HepG2 (cell line): ENCODE measurements around the gene CPE. TPM values are rescaled to one million over a fixed set of nuclear protein-coding genes. Genes with fewer than 3 reads are reported as not detected.

Source experiments
- ATAC-seq: fragments of 200-7000 bp; cut with Tn5 transposase; 3 replicates; pipeline ENCODE4 v1.9.1; 2020; ENCODE audit warnings: mild to moderate bottlenecking, moderate library complexity
- BruUV-seq: library from RNA; stranded (reverse); fragments of 400-500 nt; replicated peaks from 2 replicates; lab custom pipeline; 2021; lab: Mats Ljungman, UMichigan
- CTCF ChIA-PET: fragments of 300-600 bp; formaldehyde crosslinking; extraction: SDS; loops from one replicate; lab custom pipeline; 2021; ENCODE audit warnings: low total read pairs, inconsistent platforms, low intra/inter-chr PET ratio; lab: Yijun Ruan, JAX
- POLR2A ChIA-PET: fragments of 350-600 bp; sonication (Branson Sonifier 250); formaldehyde crosslinking; loops from one replicate; lab custom pipeline; 2020; ENCODE audit warnings: antibody characterized with exemption, inconsistent platforms; lab: Yijun Ruan, JAX
- DNase-seq: peaks from one replicate; pipeline ENCODE4 v3.0.0-alpha.2; 2015; ENCODE audit warnings: low spot score
- FAIRE-seq: peaks from 3 replicates; lab custom pipeline; 2011; peaks lifted over from hg19 to GRCh38; lab: Jason Lieb, UNC
- H2AFZ ChIP-seq: one replicate; pipeline ENCODE4 v1.6.1; 2011; ENCODE audit warnings: low read length, inconsistent platforms
- H3K27ac ChIP-seq: fragments of 300-600 bp; 3 replicates; pipeline ENCODE4 v1.8.0; 2011; ENCODE audit warnings: mixed run types, mild to moderate bottlenecking, mixed read lengths, low read length, inconsistent platforms; ENCODE audit not compliant: insufficient read depth; ENCODE audit errors: extremely low read length
- H3K27me3 ChIP-seq, 2 experiments: fragments of 200-600 bp in 1 of 2; 2 replicates in 1 of 2; 3 replicates in 1 of 2; pipeline versions ENCODE4 v1.6.0 to v1.8.0; 2011; ENCODE audit warnings: low read length in 2 of 2, mild to moderate bottlenecking in 2 of 2, moderate library complexity in 2 of 2, inconsistent platforms in 1 of 2; ENCODE audit not compliant: insufficient read depth in 2 of 2, control insufficient read depth in 1 of 2
- H3K36me3 ChIP-seq, 2 experiments: fragments of 200-600 bp in 1 of 2; replicated peaks in 1 of 2; 2 replicates in 1 of 2; 3 replicates in 1 of 2; pipeline versions ENCODE4 v1.5.1 to v1.8.0; 2011; ENCODE audit warnings: low read length in 2 of 2, inconsistent platforms in 1 of 2; ENCODE audit not compliant: insufficient read depth in 2 of 2, control insufficient read depth in 1 of 2
- H3K4me1 ChIP-seq: 2 replicates; pipeline ENCODE4 v1.5.1; 2012; ENCODE audit warnings: low read length, inconsistent platforms; ENCODE audit not compliant: insufficient read depth
- H3K4me2 ChIP-seq: 2 replicates; pipeline ENCODE4 v1.6.0; 2011; ENCODE audit warnings: low read depth, low read length, inconsistent platforms
- H3K4me3 ChIP-seq, 3 experiments: fragments of 200-600 bp in 1 of 3; sonication (generic), shearing (Covaris generic) in 1 of 3; replicated peaks in 1 of 3; 2 replicates each; pipeline ENCODE4 v1.5.1; 2011 to 2016; ENCODE audit warnings: low read length in 3 of 3, inconsistent platforms in 2 of 3, low read depth in 2 of 3, mild to moderate bottlenecking in 2 of 3, control low read depth in 1 of 3, mixed read lengths in 1 of 3; ENCODE audit not compliant: insufficient read depth in 1 of 3
- H3K79me2 ChIP-seq: one replicate; pipeline ENCODE4 v1.6.1; 2011; ENCODE audit warnings: low read length, inconsistent platforms; ENCODE audit not compliant: insufficient read depth
- H3K9ac ChIP-seq: 2 replicates; pipeline ENCODE4 v1.6.0; 2011; ENCODE audit warnings: mild to moderate bottlenecking, low read depth, low read length, inconsistent platforms; ENCODE audit not compliant: insufficient read depth
- H3K9me3 ChIP-seq: 2 replicates; pipeline ENCODE4 v1.5.1; 2012; ENCODE audit warnings: mild to moderate bottlenecking, low read length
- H4K20me1 ChIP-seq: 2 replicates; pipeline ENCODE4 v1.6.0; 2011; ENCODE audit warnings: inconsistent platforms, mild to moderate bottlenecking, low read length, moderate library complexity; ENCODE audit not compliant: insufficient read depth
- FLYWCH1 ChIP-seq: sonication (generic); formaldehyde crosslinking; IDR thresholded peaks from 2 replicates; pipeline ENCODE4 v1.8.1; 2023; ENCODE audit warnings: mild to moderate bottlenecking, missing genetic modification reagents
- HNRNPH1 ChIP-seq: fragments of 200-400 bp; formaldehyde crosslinking; optimal IDR thresholded peaks from 2 replicates; pipeline ENCODE3; 2017; ENCODE audit warnings: mild to moderate bottlenecking, low read depth, low read length
- RBM22 ChIP-seq: fragments of 200-400 bp; formaldehyde crosslinking; optimal IDR thresholded peaks from 2 replicates; pipeline ENCODE3; 2017; ENCODE audit warnings: mild to moderate bottlenecking, low read length, moderate library complexity
- YEATS2 ChIP-seq: sonication (generic); formaldehyde crosslinking; IDR thresholded peaks from 2 replicates; pipeline ENCODE4 v1.4.0; 2020; ENCODE audit warnings: missing genetic modification reagents, borderline replicate concordance
- ZBTB20 ChIP-seq: sonication (generic); formaldehyde crosslinking; IDR thresholded peaks from 2 replicates; pipeline ENCODE4 v1.8.1; 2023; ENCODE audit warnings: missing genetic modification reagents, low read depth, mild to moderate bottlenecking, borderline replicate concordance
- WGBS: methylation state at CpG from one replicate; pipeline ENCODE4 v1.1.6; 2017; ENCODE audit warnings: low lambda C conversion rate; 5-methylcytosine and 5-hydroxymethylcytosine counted together
- in situ Hi-C: cut with HindIII; loops from 2 replicates; pipeline ENCODE4 v1.10.0; 2017; ENCODE audit warnings: low pct_unique_long_range_greater_than_20kb; ENCODE audit not compliant: extremely low pct_ligation_motif_present
- intact Hi-C: fragments of 100-400 bp; cut with micrococcal nuclease; formaldehyde crosslinking; loops from one replicate; pipeline ENCODE4 v1.10.0; 2022; ENCODE audit not compliant: unreplicated experiment
- polyA plus RNA-seq, 8 experiments: library from polyadenylated mRNA; depleted of rRNA in 3 of 8; stranded (reverse) in 7 of 8; unstranded in 1 of 8; fragments of >200 nt; fragmentation: Illumina TruSeq in 4 of 8; extraction: Trizol in 4 of 8; gene quantifications; 2 replicates each; pipeline versions ENCODE4 v1.2.1 to v1.2.3, GENCODE V29; 2011 to 2016; ENCODE audit warnings: low read depth in 4 of 8, missing spikeins in 1 of 8, mixed read lengths in 1 of 8; ENCODE audit not compliant: insufficient read depth in 1 of 8
- total RNA-seq, 5 experiments: library from RNA; depleted of rRNA; stranded (reverse); fragments of >200 nt; fragmentation: Illumina TruSeq; extraction: Trizol; gene quantifications; 2 replicates each; pipeline ENCODE4 v1.2.3, GENCODE V29; 2016; ENCODE audit warnings: low read depth in 1 of 5

The CPE gene
- total and polyA plus RNA-seq, 2 of the 13 experiments (the other 11 are each of a cell fraction or from before 2014, with no cell fraction given) = 268 to 852 TPM

- TF ChIP-seq HNRNPH1 (no peak), FLYWCH1 (no peak), ZBTB20 (no peak)
These were observed 94.3 kb downstream of the CPE start (continued) for GRCh38 chr4:165472943-165473676.

DNA sequence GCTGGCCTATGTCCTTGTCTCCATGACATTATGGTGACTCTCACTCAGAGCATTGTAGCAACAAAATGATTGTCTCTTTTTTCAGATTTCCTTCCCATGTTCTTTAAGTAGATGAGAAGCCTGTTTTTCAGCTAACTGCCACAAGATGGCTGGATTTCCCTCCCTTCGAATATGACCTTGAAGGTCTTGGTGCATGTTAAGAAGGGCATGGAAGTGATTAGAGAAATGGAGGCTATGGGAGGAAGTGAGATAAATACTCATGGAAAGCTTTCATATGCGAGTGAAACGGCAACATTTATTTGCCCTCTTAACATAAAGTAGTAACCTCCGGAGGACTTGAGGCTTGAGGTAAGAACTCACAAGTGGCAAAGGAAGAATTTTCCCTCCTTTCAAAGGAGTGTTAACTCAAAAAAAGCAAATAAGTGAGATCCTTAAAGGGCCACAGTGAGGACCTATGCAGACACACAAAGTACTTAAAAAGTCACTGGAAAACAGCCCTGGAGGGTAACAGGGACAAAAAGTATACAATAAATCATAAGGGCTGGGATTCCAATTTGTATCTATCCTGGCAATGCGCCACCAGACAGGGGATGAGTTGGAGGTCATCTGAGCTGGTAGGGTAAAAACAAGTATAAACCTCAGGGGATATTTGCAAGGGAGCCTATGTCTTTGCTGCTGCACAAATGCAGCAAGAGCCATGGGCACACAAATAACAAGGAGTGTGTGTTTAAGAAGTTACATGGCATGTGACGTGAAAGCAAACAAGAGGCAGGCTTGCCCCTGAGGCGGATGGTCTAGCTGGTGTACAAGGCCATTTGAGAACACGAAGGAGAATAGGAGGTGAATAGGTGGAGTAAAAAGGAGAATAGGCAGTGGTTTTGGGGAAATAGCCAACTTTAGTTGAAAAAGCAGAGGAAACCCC is 96.2 kb downstream of the CPE start:
- BruUV-seq = no TSS peak
- intact Hi-C loops (no loop called here), in situ Hi-C loops (no loop called here)
- DNase-seq (no peak), ATAC-seq (no peak), FAIRE-seq (no peak)
- WGBS = 92% methylated on average over 8 of the region's 8 CpGs
- no peak overlapping the region for H3K9ac ChIP-seq
- CTCF ChIA-PET = no interaction called here
- POLR2A ChIA-PET = no interaction called here
- H3K27me3 ChIP-seq = no peaks in the 10 kb centered on the region
- no peaks in the 10 kb centered on the region for H4K20me1 ChIP-seq
- no peak overlapping the region for H3K27ac ChIP-seq
- no peaks in the 10 kb centered on the region for H3K79me2 ChIP-seq
- H2AFZ ChIP-seq = no peak overlapping the region
- no peaks in the 10 kb centered on the region for H3K4me1 ChIP-seq
- TF ChIP-seq YEATS2 = no peak
- TF ChIP-seq RBM22 = peak; percentile 31
- H3K36me3 ChIP-seq = peaks cover 27 to 82% of the 10 kb centered on the region in 2 experiments
- H3K9me3 ChIP-seq = peaks cover 41% of the 10 kb centered on the region
- no peak overlapping the region for H3K4me2 ChIP-seq
- no peak overlapping the region for H3K4me3 ChIP-seq
